WTC11 (cell line): ENCODE data around the gene GPC5. TPM values are rescaled to one million over a fixed set of nuclear protein-coding genes. Genes with fewer than 3 reads are reported as not detected.

Experiments
- ATAC-seq: fragments of 200-7000 bp; cut with Tn5 transposase; 2 replicates; pipeline ENCODE4 v1.10.0; 2021; ENCODE audit warnings: mild to moderate bottlenecking, moderate library complexity
- CTCF ChIA-PET: fragments of 300-600 bp; sonication (Branson Sonifier 250); formaldehyde crosslinking; loops from one replicate; lab custom pipeline; 2021; ENCODE audit warnings: antibody characterized with exemption; lab: Charles Lee
- POLR2A ChIA-PET: fragments of 350-600 bp; sonication (Branson Sonifier 250); formaldehyde crosslinking; loops from one replicate; lab custom pipeline; 2021; ENCODE audit warnings: antibody characterized with exemption; lab: Charles Lee
- DNase-seq: peaks from one replicate; pipeline ENCODE4 v3.0.0; 2021; ENCODE audit warnings: low spot score
- H3K27ac Mint-ChIP-seq: 2 replicates; pipeline ENCODE4 v1.8.0; 2021; ENCODE audit warnings: mixed read lengths
- H3K27me3 Mint-ChIP-seq: 2 replicates; pipeline ENCODE4 v1.8.0; 2021; ENCODE audit warnings: low read depth, mild to moderate bottlenecking, moderate library complexity, mixed read lengths
- H3K36me3 Mint-ChIP-seq: 2 replicates; pipeline ENCODE4 v1.8.0; 2021; ENCODE audit warnings: mixed read lengths
- H3K4me1 Mint-ChIP-seq: 2 replicates; pipeline ENCODE4 v1.8.0; 2022; ENCODE audit warnings: mixed read lengths
- H3K4me3 Mint-ChIP-seq: 2 replicates; pipeline ENCODE4 v1.8.0; 2021; ENCODE audit warnings: mild to moderate bottlenecking, moderate library complexity, mixed read lengths
- H3K9me3 Mint-ChIP-seq: 2 replicates; pipeline ENCODE4 v1.8.0; 2021; ENCODE audit warnings: mixed read lengths
- CTCF ChIP-seq: fragments of 200-600 bp; IDR thresholded peaks from 2 replicates; pipeline ENCODE4 v1.8.0; 2022; ENCODE audit warnings: antibody characterized with exemption
- FOXP4 ChIP-seq: sonication (generic); formaldehyde crosslinking; IDR thresholded peaks from 2 replicates; pipeline ENCODE4 v1.8.0; 2022; ENCODE audit warnings: mild to moderate bottlenecking, missing genetic modification reagents
- GRHL2 ChIP-seq: fragments of 250-450 bp; sonication (Bioruptor Pico); IDR thresholded peaks from 2 replicates; pipeline ENCODE4 v1.8.0; 2022; ENCODE audit warnings: mild to moderate bottlenecking, moderate library complexity; ENCODE audit not compliant: insufficient replicate concordance, severe bottlenecking
- HMGXB4 ChIP-seq: sonication (generic); formaldehyde crosslinking; IDR thresholded peaks from 2 replicates; pipeline ENCODE4 v1.8.1; 2023; ENCODE audit warnings: mild to moderate bottlenecking, moderate library complexity, missing genetic modification reagents
- IRF1 ChIP-seq: sonication (generic); formaldehyde crosslinking; IDR thresholded peaks from 2 replicates; pipeline ENCODE4 v1.8.0; 2023; ENCODE audit warnings: missing genetic modification reagents
- IRF2 ChIP-seq: sonication (generic); formaldehyde crosslinking; IDR thresholded peaks from 2 replicates; pipeline ENCODE4 v1.8.0; 2022; ENCODE audit warnings: low read depth, missing genetic modification reagents, borderline replicate concordance
- NFATC4 ChIP-seq: fragments of 250-450 bp; sonication (Bioruptor Pico); IDR thresholded peaks from 2 replicates; pipeline ENCODE4 v1.9.0; 2021; ENCODE audit warnings: mild to moderate bottlenecking
- NR2C2 ChIP-seq: sonication (generic); formaldehyde crosslinking; IDR thresholded peaks from 2 replicates; pipeline ENCODE4 v1.8.0; 2022; ENCODE audit warnings: mild to moderate bottlenecking, missing genetic modification reagents
- PRDM15 ChIP-seq: sonication (generic); formaldehyde crosslinking; IDR thresholded peaks from 2 replicates; pipeline ENCODE4 v1.8.0; 2022; ENCODE audit warnings: missing genetic modification reagents
- STAT6 ChIP-seq: sonication (generic); formaldehyde crosslinking; conservative IDR thresholded peaks from 2 replicates; pipeline ENCODE4 v1.8.1; 2023; ENCODE audit warnings: mild to moderate bottlenecking, low read depth, missing genetic modification reagents, moderate library complexity
- TEAD1 ChIP-seq: sonication (generic); formaldehyde crosslinking; IDR thresholded peaks from 2 replicates; pipeline ENCODE4 v1.8.0; 2022; ENCODE audit warnings: mild to moderate bottlenecking, missing genetic modification reagents
- USF1 ChIP-seq: sonication (generic); formaldehyde crosslinking; IDR thresholded peaks from 2 replicates; pipeline ENCODE4 v1.8.0; 2022; ENCODE audit warnings: mild to moderate bottlenecking, missing genetic modification reagents
- ZNF121 ChIP-seq: sonication (generic); formaldehyde crosslinking; IDR thresholded peaks from 2 replicates; pipeline ENCODE4 v1.8.0; 2023; ENCODE audit warnings: missing genetic modification reagents
- ZNF425 ChIP-seq: fragments of 250-450 bp; sonication (Bioruptor Pico); conservative IDR thresholded peaks from 2 replicates; pipeline ENCODE4 v1.9.0; 2021; ENCODE audit warnings: mild to moderate bottlenecking
- total RNA-seq: library from RNA; stranded (reverse); gene quantifications from 3 replicates; pipeline ENCODE4 v1.2.3, GENCODE V29; 2021
- TF ChIP-seq, protein P1 (sequence below): sonication (generic); formaldehyde crosslinking; IDR thresholded peaks from 2 replicates; pipeline ENCODE4 v1.8.1; 2022; ENCODE audit warnings: mild to moderate bottlenecking, missing genetic modification reagents, moderate library complexity, borderline replicate concordance
- TF ChIP-seq, protein P2 (sequence below): sonication (generic); formaldehyde crosslinking; IDR thresholded peaks from 2 replicates; pipeline ENCODE4 v1.8.1; 2023; ENCODE audit warnings: mild to moderate bottlenecking, missing genetic modification reagents, moderate library complexity

The GPC5 gene
- total RNA-seq, 1 experiment from 2014 or later = 0.46 TPM

GRCh38 chr13:91655731-91656130 lies 257.3 kb downstream of the GPC5 start (continued):
- TF ChIP-seq HMGXB4 = no peak
- no peak for TF ChIP-seq FOXP4 (CRISPR knock-in tag)
- TF ChIP-seq, protein P1, sequence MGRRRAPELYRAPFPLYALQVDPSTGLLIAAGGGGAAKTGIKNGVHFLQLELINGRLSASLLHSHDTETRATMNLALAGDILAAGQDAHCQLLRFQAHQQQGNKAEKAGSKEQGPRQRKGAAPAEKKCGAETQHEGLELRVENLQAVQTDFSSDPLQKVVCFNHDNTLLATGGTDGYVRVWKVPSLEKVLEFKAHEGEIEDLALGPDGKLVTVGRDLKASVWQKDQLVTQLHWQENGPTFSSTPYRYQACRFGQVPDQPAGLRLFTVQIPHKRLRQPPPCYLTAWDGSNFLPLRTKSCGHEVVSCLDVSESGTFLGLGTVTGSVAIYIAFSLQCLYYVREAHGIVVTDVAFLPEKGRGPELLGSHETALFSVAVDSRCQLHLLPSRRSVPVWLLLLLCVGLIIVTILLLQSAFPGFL (CRISPR knock-in tag) = no peak
- TF ChIP-seq NFATC4 = no peak
- TF ChIP-seq USF1 (CRISPR knock-in tag) = no peak
- TF ChIP-seq GRHL2 (CRISPR knock-in tag) = no peak
- TF ChIP-seq, all 79 proteins: peak for 0

GRCh38 chr13:91657283-91657682 lies 258.9 kb downstream of the GPC5 start:
- no peaks in the 10 kb centered on the region for H3K27me3 Mint-ChIP-seq
- H3K27ac Mint-ChIP-seq = no peak overlapping the region
- H3K9me3 Mint-ChIP-seq = no peaks in the 10 kb centered on the region
- H3K4me1 Mint-ChIP-seq = peaks cover 16% of the 10 kb centered on the region
- ATAC-seq (no peak), DNase-seq (no peak)
- no peak overlapping the region for H3K4me3 Mint-ChIP-seq
- ChIA-PET CTCF (no interaction called here), POLR2A (no interaction called here)
- H3K36me3 Mint-ChIP-seq = no peaks in the 10 kb centered on the region
- TF ChIP-seq STAT6 (CRISPR knock-in tag) = no peak
- TF ChIP-seq TEAD1 (CRISPR knock-in tag) = no peak
- TF ChIP-seq IRF1 (CRISPR knock-in tag) = no peak
- TF ChIP-seq, protein P2, sequence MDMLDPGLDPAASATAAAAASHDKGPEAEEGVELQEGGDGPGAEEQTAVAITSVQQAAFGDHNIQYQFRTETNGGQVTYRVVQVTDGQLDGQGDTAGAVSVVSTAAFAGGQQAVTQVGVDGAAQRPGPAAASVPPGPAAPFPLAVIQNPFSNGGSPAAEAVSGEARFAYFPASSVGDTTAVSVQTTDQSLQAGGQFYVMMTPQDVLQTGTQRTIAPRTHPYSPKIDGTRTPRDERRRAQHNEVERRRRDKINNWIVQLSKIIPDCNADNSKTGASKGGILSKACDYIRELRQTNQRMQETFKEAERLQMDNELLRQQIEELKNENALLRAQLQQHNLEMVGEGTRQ = no peak
- TF ChIP-seq CTCF = no peak
- TF ChIP-seq NR2C2 = no peak
- TF ChIP-seq IRF2 = no peak
- TF ChIP-seq ZNF121 = no peak
- TF ChIP-seq ZNF425 (CRISPR knock-in tag) = no peak
- TF ChIP-seq PRDM15 (CRISPR knock-in tag) = no peak
